ENCODE data around the gene MVD. TPM values are rescaled to one million over a fixed set of nuclear protein-coding genes. Genes with fewer than 3 reads are reported as not detected.

The MVD gene
- total and polyA plus RNA-seq, 2 of the 13 experiments (the other 11 are each of a cell fraction or from before 2014, with no cell fraction given): 28.1 to 187 TPM

GRCh38 chr16:88700636-88701482, 38.0 kb upstream of the MVD start (continued):
- TF ChIP-seq E2F1 (CRISPR knock-in tag; IDR thresholded peaks at IDR 0.05) (no peak), FOXJ3 (CRISPR knock-in tag; IDR thresholded peaks at IDR 0.05; ENCODE audit: borderline replicate concordance) (no peak), HDAC2 (CRISPR knock-in tag; IDR thresholded peaks at IDR 0.05) (peak; percentile 94), ZNF343 (CRISPR knock-in tag; IDR thresholded peaks at IDR 0.05) (no peak), ZNF567 (CRISPR knock-in tag; IDR thresholded peaks at IDR 0.05; ENCODE audit: borderline replicate concordance) (peak; percentile 51; the same call in 1 of the 2 replicates), TOPORS (CRISPR knock-in tag; IDR thresholded peaks at IDR 0.05) (no peak), DNMT1 (CRISPR knock-in tag; IDR thresholded peaks at IDR 0.05) (no peak), SKI (IDR thresholded peaks at IDR 0.05; ENCODE audit: partially characterized antibody) (peak; percentile 67), HNF4G (IDR thresholded peaks at IDR 0.05; ENCODE audit: borderline replicate concordance, low read depth, low read length) (peak; percentile 30; the same call in 1 of the 2 replicates), HNF4G (CRISPR knock-in tag; IDR thresholded peaks at IDR 0.05; ENCODE audit: borderline replicate concordance, low read depth) (peak; percentile 68; the same call in 1 of the 2 replicates), ARID2 (CRISPR knock-in tag; IDR thresholded peaks at IDR 0.05; ENCODE audit: borderline replicate concordance) (no peak), ZNF672 (CRISPR knock-in tag; IDR thresholded peaks at IDR 0.05) (no peak), ZNF503 (CRISPR knock-in tag; IDR thresholded peaks at IDR 0.05) (peak; percentile 64; the same call in 1 of the 2 replicates), ZNF563 (CRISPR knock-in tag; IDR thresholded peaks at IDR 0.05) (peak; percentile 39), ZNF124 (CRISPR knock-in tag; IDR thresholded peaks at IDR 0.05) (no peak; the same call in 1 of the 2 replicates), ZNF281 (CRISPR knock-in tag; IDR thresholded peaks at IDR 0.05; ENCODE audit: borderline replicate concordance) (peak; percentile 54; the same call in 1 of the 2 replicates), ARID4A (CRISPR knock-in tag; IDR thresholded peaks at IDR 0.05; ENCODE audit: borderline replicate concordance) (peak; percentile 97), ZNF766 (CRISPR knock-in tag; IDR thresholded peaks at IDR 0.05; ENCODE audit: borderline replicate concordance) (no peak; the same call in 1 of the 2 replicates), TOE1 (CRISPR knock-in tag; IDR thresholded peaks at IDR 0.05) (no peak)

Measured in HepG2 (cell line).